OCI-LY3 (cell line): ENCODE data around the gene REXO4.
A peak's percentile ranks its signal among the peaks of the same experiment; 100 is the strongest.

Experiments used
- H2AFZ ChIP-seq: fragments of 200-600, 300-600 bp; shearing (Covaris generic); 2 replicates; pipeline ENCODE4 v1.6.0; 2014; ENCODE audit warnings: antibody characterized with exemption, low read depth, low read length
- H3K27ac ChIP-seq: fragments of 200-600, 300-600 bp; sonication (generic); 2 replicates; pipeline ENCODE4 v1.5.1; 2014; ENCODE audit warnings: mild to moderate bottlenecking, low read length, moderate library complexity, mixed read lengths
- H3K27me3 ChIP-seq: fragments of 200-600, 300-600 bp; sonication (generic); 2 replicates; pipeline ENCODE4 v1.6.1; 2014; ENCODE audit warnings: low read depth, low read length, mixed read lengths
- H3K36me3 ChIP-seq: fragments of 200-600, 300-600 bp; sonication (generic); replicated peaks from 2 replicates; pipeline ENCODE3; 2014; ENCODE audit warnings: low read depth, low read length, mixed read lengths
- H3K4me1 ChIP-seq: fragments of 300-600, 200-600 bp; sonication (generic); 2 replicates; pipeline ENCODE4 v1.6.1; 2014; ENCODE audit warnings: low read length, mixed read lengths
- H3K4me2 ChIP-seq: fragments of 200-600, 300-600 bp; sonication (generic); 2 replicates; pipeline ENCODE4 v1.6.1; 2014; ENCODE audit warnings: low read length, mixed read lengths
- H3K4me3 ChIP-seq: fragments of 300-600, 200-600 bp; sonication (generic); 2 replicates; pipeline ENCODE4 v1.5.1; 2014; ENCODE audit warnings: antibody characterized with exemption, mild to moderate bottlenecking, low read length, moderate library complexity
- H3K79me2 ChIP-seq: fragments of 300-600, 200-600 bp; shearing (Covaris generic); 2 replicates; pipeline ENCODE4 v1.6.1; 2014; ENCODE audit warnings: mild to moderate bottlenecking, low read length, mixed read lengths
- H3K9ac ChIP-seq: fragments of 300-600, 200-600 bp; shearing (Covaris generic); 2 replicates; pipeline ENCODE4 v1.6.0; 2014; ENCODE audit warnings: mild to moderate bottlenecking, low read length, moderate library complexity
- H3K9me3 ChIP-seq: fragments of 200-600, 300-600 bp; shearing (Covaris generic); 2 replicates; pipeline ENCODE4 v1.6.1; 2014; ENCODE audit warnings: low read length, mixed read lengths; ENCODE audit not compliant: insufficient read depth
- H4K20me1 ChIP-seq: fragments of 200-600, 300-600 bp; sonication (generic); 2 replicates; pipeline ENCODE4 v1.6.1; 2016; ENCODE audit warnings: low read length, mixed read lengths; ENCODE audit not compliant: insufficient read depth
- EZH2phosphoT487 ChIP-seq: fragments of 200-600 bp; shearing (Covaris generic); IDR thresholded peaks from 2 replicates; pipeline ENCODE4 v1.6.1; 2018; ENCODE audit warnings: antibody characterized with exemption, mixed run types, low read depth
- TF ChIP-seq, protein P1 (sequence below): fragments of 200-600, 300-600 bp; sonication (generic); IDR thresholded peaks from 2 replicates; pipeline ENCODE4 v1.5.1; 2014; ENCODE audit warnings: antibody characterized with exemption, low read length, low read depth

Gene REXO4

DNA sequence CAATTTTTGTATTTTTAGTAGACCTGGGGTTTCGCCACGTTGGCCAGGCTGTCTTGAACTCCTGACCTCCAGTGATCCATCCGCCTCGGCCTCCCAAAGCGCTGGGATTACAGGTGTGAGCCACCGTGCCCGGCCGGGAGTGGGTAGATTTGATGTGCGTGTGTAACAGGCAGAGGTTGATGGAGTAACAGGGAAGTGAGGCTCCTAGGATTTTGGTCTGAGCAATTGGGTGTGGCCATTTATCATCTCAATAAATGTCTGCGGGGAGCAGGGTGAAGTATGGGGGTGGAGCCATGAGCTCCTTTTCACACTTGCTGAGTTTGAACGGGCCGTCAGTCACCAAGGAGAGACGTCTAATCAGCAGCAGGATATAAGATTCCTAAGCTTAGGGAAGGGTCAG, 1.2 kb upstream of the REXO4 start:
- Histone ChIP-seq H3K4me3 (peak overlapping the region; percentile 96), H3K9ac (no peak overlapping the region), H3K27ac (no peak overlapping the region), H3K9me3 (no peaks in the 10 kb centered on the region), H3K27me3 (no peaks in the 10 kb centered on the region), H2AFZ (no peak overlapping the region), H3K4me1 (peaks cover 43% of the 10 kb centered on the region), H3K4me2 (peak overlapping the region; percentile 74), H3K36me3 (peaks cover 13% of the 10 kb centered on the region), H3K79me2 (peaks cover 55% of the 10 kb centered on the region), H4K20me1 (0 out of 2 replicates have a peak, but pooled peaks cover 3% of the 10 kb centered on the region)
- no peak for TF ChIP-seq EZH2phosphoT487
- TF ChIP-seq, protein P1, sequence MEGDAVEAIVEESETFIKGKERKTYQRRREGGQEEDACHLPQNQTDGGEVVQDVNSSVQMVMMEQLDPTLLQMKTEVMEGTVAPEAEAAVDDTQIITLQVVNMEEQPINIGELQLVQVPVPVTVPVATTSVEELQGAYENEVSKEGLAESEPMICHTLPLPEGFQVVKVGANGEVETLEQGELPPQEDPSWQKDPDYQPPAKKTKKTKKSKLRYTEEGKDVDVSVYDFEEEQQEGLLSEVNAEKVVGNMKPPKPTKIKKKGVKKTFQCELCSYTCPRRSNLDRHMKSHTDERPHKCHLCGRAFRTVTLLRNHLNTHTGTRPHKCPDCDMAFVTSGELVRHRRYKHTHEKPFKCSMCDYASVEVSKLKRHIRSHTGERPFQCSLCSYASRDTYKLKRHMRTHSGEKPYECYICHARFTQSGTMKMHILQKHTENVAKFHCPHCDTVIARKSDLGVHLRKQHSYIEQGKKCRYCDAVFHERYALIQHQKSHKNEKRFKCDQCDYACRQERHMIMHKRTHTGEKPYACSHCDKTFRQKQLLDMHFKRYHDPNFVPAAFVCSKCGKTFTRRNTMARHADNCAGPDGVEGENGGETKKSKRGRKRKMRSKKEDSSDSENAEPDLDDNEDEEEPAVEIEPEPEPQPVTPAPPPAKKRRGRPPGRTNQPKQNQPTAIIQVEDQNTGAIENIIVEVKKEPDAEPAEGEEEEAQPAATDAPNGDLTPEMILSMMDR, result no peak

DNA sequence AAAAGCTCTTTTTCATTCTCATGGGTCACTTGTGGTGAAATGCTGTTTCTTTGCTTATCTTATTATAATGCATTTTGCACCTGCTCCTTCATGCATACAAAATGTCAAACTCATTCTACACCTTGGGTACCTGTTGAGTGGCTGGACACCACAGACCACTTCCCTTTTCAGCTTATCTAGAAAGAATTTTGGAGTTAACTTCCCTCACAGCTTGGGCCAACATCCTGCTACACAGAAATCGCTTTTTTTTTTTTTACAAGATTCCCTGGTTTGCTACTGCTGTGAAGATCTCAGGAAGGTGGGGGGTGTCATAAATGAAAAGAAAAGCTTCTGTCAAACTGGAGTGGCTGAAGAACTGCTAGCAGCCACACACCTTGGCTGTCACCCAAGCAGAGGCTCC, 2.6 kb downstream of the REXO4 start:
- Histone ChIP-seq H4K20me1 (0 out of 2 replicates have a peak, but pooled peaks cover 3% of the 10 kb centered on the region), H3K36me3 (peaks cover 38% of the 10 kb centered on the region), H3K27me3 (no peaks in the 10 kb centered on the region), H3K9ac (no peak overlapping the region), H3K9me3 (no peaks in the 10 kb centered on the region), H3K4me2 (no peak overlapping the region), H3K79me2 (peaks cover 63% of the 10 kb centered on the region), H3K4me3 (no peak overlapping the region), H2AFZ (no peak overlapping the region), H3K27ac (no peak overlapping the region), H3K4me1 (peaks cover 25% of the 10 kb centered on the region)
- TF ChIP-seq, protein P1, result no peak
- TF ChIP-seq EZH2phosphoT487, result no peak

DNA sequence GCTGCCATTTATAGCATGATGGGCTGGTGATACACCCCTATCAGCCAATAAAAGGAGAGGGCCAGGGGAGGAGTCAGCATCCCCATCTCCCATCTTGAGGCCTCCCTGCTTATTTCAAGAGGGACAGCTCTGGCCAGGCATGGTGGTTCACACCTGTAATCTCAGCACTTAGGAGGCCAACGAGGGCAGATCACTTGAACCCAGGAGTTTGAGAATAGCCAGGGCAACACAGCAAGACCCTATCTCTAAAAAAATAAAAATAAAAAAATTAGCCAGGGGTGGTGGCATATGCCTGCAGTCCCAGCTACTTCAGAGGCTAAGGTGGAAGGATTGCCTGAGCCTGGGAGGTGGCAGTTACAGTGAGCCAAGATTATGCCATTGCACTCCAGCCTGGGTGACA, 9.8 kb downstream of the REXO4 start:
- Histone ChIP-seq H3K4me2 (no peak overlapping the region), H3K79me2 (no peaks in the 10 kb centered on the region), H3K27me3 (no peaks in the 10 kb centered on the region), H3K4me1 (no peaks in the 10 kb centered on the region), H3K27ac (no peak overlapping the region), H3K9me3 (no peaks in the 10 kb centered on the region), H3K4me3 (no peak overlapping the region), H4K20me1 (no peaks in the 10 kb centered on the region), H2AFZ (no peak overlapping the region), H3K9ac (no peak overlapping the region), H3K36me3 (peaks cover 53% of the 10 kb centered on the region)
- TF ChIP-seq, protein P1, result no peak
- TF ChIP-seq EZH2phosphoT487, result no peak

DNA sequence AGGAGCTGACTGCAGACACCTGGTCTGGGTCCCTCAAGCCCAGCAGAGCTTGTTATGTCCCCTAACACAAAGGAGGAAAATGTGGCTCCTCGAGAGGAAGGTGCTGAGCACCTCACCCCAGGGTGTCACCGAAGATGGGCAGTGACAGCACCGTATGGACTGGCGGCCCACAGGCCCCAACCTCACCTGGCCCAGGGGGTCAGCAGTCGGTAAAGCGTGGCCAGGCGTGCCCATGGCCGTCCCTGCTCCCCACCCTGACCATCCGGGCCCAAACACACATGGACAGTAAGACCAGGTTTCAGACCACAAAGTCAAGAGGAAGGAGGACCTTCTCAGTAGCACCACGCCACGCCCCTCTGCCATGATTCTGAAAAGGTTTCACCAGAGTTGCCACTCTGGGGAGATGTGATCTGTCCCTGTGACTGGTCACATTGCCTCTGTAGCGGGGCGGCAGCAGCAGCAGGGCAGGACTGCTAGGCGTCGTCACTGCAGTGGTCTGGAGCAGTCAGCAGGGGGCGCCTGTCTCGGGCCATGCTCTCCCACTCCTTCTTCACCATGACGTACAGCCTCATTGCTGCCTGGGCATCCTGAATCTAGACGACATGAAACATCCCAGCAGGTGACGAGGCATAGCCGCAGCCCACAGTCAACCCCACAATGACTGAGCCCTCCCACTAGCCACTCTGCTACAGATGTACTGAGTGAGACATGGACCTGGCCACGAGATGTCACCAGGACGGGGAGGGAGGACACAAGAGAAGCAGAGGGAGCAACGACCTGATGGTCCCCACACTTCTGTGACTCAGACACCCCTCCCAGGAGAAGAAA, 11.1 kb downstream of the REXO4 start:
- no peak overlapping the region for H3K4me3 ChIP-seq
- H4K20me1 ChIP-seq, result no peaks in the 10 kb centered on the region
- H3K27me3 ChIP-seq, result no peaks in the 10 kb centered on the region
- H3K4me2 ChIP-seq, result no peak overlapping the region
- no peak for TF ChIP-seq EZH2phosphoT487
- TF ChIP-seq, protein P1, result peak; percentile 91
- no peak overlapping the region for H3K9ac ChIP-seq
- H3K79me2 ChIP-seq, result no peaks in the 10 kb centered on the region
- no peaks in the 10 kb centered on the region for H3K4me1 ChIP-seq
- H3K9me3 ChIP-seq, result no peaks in the 10 kb centered on the region
- H3K27ac ChIP-seq, result no peak overlapping the region
- H2AFZ ChIP-seq, result no peak overlapping the region
- H3K36me3 ChIP-seq, result peaks cover 48% of the 10 kb centered on the region
